Activated naive CD8-positive, alpha-beta T cell treated with anti-CD3 and anti-CD28 coated beads for 36 hours (primary cell): ENCODE results near the gene ELMO3. TPM values are rescaled to one million over a fixed set of nuclear protein-coding genes. Genes with fewer than 3 reads are reported as not detected.
A peak's percentile ranks its signal among the peaks of the same experiment; 100 is the strongest.

Experiments
- DNase-seq: peaks from one replicate; pipeline ENCODE4 v3.0.0; 2021
- H3K27ac Mint-ChIP-seq: one replicate; pipeline ENCODE4 v1.8.0; 2022; ENCODE audit warnings: mild to moderate bottlenecking, moderate library complexity, mixed read lengths
- H3K27me3 Mint-ChIP-seq: one replicate; pipeline ENCODE4 v1.8.0; 2022; ENCODE audit warnings: mild to moderate bottlenecking, mixed read lengths
- H3K36me3 Mint-ChIP-seq: one replicate; pipeline ENCODE4 v1.8.0; 2021; ENCODE audit warnings: mild to moderate bottlenecking, mixed read lengths
- H3K4me1 Mint-ChIP-seq: one replicate; pipeline ENCODE4 v1.8.0; 2021; ENCODE audit warnings: mixed read lengths
- H3K4me3 Mint-ChIP-seq: one replicate; pipeline ENCODE4 v1.8.0; 2022; ENCODE audit warnings: mild to moderate bottlenecking, moderate library complexity, mixed read lengths
- H3K9me3 Mint-ChIP-seq: one replicate; pipeline ENCODE4 v1.8.0; 2022; ENCODE audit warnings: mixed read lengths
- total RNA-seq, 2 experiments: library from RNA; stranded (reverse); gene quantifications; one replicate each; pipeline ENCODE4 v1.2.3, GENCODE V29; 2021

Gene ELMO3
- total RNA-seq, 2 experiments from 2014 or later = 4.3 to 4.5 TPM

DNA sequence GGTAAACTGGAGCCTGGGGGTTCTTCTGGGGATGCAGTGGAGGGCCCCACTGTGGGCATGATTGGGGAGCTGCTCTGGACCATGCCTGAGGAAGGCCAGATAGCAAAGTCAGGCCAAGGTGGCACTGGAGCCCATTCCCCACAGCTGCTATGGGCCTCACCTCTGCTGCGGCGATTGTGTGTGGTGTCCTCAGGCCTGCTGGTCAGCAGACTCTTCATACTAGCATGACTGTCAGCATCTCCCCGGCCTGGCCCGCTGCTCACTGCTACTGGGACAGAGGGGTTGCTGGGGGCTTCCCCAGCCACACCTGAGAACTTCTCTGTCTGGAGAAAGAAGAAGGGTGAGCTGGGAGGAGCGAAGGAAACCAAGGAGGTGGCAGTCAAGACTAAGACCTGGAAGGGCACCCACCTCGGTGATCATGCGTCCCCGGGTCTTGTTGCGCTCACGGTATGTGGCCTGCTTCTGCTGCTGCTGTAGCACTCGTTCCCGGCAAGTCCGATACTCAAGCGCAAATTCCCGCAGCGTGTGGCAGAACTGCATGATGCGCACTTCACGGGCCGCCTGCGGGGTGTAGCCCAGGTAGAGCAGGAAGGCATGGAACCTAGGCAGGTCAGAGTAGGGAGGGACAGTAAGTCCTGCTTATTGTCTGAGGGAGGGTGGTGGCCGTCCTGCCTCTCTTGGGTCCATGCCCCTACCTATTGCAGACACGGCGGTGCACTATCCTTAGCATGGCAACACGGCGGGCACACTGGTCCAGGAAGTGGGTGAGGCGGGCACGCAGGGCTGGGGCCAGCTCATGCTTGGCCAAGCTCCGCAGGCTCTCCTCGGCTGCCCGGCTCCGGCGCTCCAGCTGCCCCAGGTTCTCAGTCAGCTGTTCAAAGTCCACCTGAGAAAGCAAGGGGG lies 31.2 kb downstream of the ELMO3 start:
- no peaks in the 10 kb centered on the region for H3K9me3 Mint-ChIP-seq
- peaks cover 25% of the 10 kb centered on the region for H3K4me1 Mint-ChIP-seq
- no peak overlapping the region for H3K4me3 Mint-ChIP-seq
- DNase-seq = no peak
- H3K27me3 Mint-ChIP-seq = no peaks in the 10 kb centered on the region
- H3K27ac Mint-ChIP-seq = no peak overlapping the region
- H3K36me3 Mint-ChIP-seq = peaks cover 25% of the 10 kb centered on the region

DNA sequence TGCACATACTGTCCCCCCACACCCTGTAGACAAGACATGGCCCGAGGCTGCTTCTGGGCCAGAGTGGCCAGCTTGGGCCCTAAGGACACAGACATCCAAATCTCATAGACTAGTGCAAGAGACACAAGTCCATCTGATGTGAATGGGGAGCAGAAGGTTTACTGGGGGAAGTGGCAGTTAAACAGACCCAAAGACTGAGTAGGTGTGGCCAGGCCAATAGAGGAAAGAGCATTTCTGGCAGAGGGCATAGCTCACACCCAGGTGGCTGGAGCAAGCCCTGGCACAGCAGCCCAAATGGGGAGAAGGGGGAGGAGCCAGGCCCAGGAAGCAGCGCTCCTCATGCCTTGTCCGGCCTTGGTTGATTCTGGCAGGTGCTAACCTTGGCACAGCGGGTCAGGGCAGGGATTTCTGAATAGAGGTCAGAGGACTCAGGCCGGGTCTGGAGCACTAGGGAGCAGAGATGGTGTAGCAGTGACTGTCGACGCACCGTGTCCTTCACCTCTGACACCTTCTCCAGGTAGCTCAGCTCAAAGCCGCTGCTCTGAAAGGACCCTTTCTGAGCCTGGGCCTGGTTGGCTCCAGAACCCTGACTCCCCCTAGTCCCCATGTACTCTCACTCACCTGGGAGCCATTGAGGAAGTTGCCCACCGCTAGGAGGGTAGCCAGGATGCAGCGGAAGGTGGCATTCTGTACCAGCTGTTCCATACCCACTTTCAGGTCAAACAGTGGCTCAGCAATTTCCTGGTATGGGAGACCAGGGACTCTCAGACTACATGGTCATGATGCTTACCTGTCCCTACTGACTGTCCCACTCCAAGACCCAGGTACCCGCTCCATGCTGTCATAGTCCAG lies 32.1 kb downstream of the ELMO3 start:
- no peak for DNase-seq
- Mint-ChIP-seq H3K4me3 (no peak overlapping the region), H3K9me3 (no peaks in the 10 kb centered on the region), H3K36me3 (peaks cover 26% of the 10 kb centered on the region), H3K4me1 (peaks cover 18% of the 10 kb centered on the region), H3K27ac (no peak overlapping the region), H3K27me3 (no peaks in the 10 kb centered on the region)

- Mint-ChIP-seq H3K4me3 (no peak overlapping the region), H3K27me3 (no peaks in the 10 kb centered on the region), H3K9me3 (no peaks in the 10 kb centered on the region), H3K4me1 (peaks cover 8% of the 10 kb centered on the region), H3K27ac (no peak overlapping the region), H3K36me3 (peaks cover 34% of the 10 kb centered on the region)
- DNase-seq = no peak
These were observed 34.7 kb downstream of the ELMO3 start for GRCh38 chr16:67233596-67233995.

- H3K9me3 Mint-ChIP-seq = no peaks in the 10 kb centered on the region
- peaks cover 34% of the 10 kb centered on the region for H3K36me3 Mint-ChIP-seq
- H3K4me1 Mint-ChIP-seq = peaks cover 5% of the 10 kb centered on the region
- H3K4me3 Mint-ChIP-seq = no peak overlapping the region
- H3K27ac Mint-ChIP-seq = no peak overlapping the region
- no peaks in the 10 kb centered on the region for H3K27me3 Mint-ChIP-seq
- no peak for DNase-seq
These were observed 35.3 kb downstream of the ELMO3 start for GRCh38 chr16:67234180-67234597.

DNA sequence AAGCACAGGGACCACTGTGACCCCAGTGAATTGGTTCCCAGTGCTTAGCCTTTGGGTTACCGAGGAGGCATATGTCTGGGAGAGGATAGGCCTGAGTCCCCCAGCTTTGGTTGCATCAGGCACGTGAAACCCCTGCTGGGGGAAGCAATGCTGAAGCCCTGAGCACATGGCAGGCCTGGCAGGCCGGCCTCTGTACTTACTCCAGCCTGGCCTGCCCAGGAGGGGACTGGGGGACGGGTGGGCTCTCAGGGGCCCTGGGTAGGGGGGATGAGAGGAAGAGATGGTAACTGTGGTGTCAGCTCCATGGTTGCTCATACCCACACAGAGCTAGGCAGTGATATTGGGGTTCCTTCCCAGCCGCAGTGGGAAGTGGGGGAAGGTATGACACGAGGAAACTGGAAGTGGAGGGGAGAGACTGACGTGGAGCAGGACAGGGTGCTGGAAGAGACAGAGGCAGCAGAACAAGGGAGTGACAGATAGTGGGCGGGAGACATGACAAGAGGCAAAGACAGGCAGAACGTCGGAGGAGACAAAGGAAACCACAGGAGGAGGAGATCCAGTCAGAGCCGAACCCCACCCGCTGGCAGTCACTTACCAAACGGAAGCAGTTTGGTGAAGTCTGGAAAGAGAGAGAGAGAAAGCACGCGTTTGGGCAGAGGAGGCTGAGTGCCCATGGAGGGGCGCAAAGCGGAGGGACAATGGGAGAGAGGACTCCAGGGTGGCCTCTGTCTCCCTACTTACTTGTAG lies 37.1 kb downstream of the ELMO3 start:
- no peak for DNase-seq
- no peak overlapping the region for H3K4me3 Mint-ChIP-seq
- peaks cover 7% of the 10 kb centered on the region for H3K4me1 Mint-ChIP-seq
- no peaks in the 10 kb centered on the region for H3K9me3 Mint-ChIP-seq
- peak overlapping the region; percentile 43 for H3K27ac Mint-ChIP-seq
- peaks cover 28% of the 10 kb centered on the region for H3K36me3 Mint-ChIP-seq
- H3K27me3 Mint-ChIP-seq = no peaks in the 10 kb centered on the region

- DNase-seq = peak; percentile 86
- peaks cover 33% of the 10 kb centered on the region for H3K36me3 Mint-ChIP-seq
- no peaks in the 10 kb centered on the region for H3K27me3 Mint-ChIP-seq
- H3K4me1 Mint-ChIP-seq = peaks cover 13% of the 10 kb centered on the region
- no peaks in the 10 kb centered on the region for H3K9me3 Mint-ChIP-seq
- H3K4me3 Mint-ChIP-seq = no peak overlapping the region
- H3K27ac Mint-ChIP-seq = peak overlapping the region; percentile 43
These were observed 37.8 kb downstream of the ELMO3 start for GRCh38 chr16:67236563-67237395.

DNA sequence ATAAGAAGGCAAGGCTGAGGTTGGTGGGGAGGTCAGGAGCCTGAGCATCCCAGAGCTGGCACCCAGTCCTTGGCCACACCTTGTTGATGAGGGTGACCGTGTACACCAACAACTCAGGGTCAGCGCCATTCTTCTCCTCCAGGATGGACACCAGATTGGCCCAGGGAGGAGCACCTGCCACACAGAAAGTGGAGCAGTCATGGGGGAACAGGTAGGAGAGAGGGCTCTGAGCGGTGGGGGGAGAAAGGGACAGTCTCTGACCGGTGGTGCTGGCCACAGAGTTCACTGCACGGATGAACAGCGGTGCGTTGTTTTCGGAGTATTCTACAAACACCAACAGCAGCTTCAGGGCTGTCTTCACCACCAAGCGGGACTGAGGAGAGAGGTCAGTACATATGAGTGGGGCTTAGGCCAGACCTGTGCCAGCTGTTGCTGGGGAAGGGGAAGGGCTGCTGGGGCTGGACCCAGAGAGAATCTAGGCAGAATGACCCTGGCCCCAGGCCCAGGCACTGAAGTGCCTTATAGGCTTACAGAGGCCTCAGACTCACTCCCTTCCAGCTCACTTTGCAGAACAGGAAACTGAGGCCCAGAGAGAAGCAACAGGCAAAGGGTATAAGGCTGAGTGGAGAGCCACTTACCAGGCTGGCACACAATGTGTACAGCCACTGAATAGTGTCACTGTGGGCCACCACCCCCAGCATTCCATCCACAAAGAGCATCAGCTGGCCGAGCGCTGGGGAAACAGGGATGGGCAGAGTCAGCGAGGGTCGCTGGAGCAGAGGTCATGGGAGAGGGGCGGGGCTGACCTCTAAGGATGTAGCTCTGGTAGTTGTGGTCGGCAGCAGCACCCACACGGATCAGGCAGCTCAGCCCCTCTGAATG lies 38.7 kb downstream of the ELMO3 start:
- Mint-ChIP-seq H3K27ac (no peak overlapping the region), H3K4me3 (no peak overlapping the region), H3K4me1 (peaks cover 19% of the 10 kb centered on the region), H3K36me3 (peaks cover 30% of the 10 kb centered on the region), H3K27me3 (no peaks in the 10 kb centered on the region), H3K9me3 (no peaks in the 10 kb centered on the region)
- DNase-seq = no peak

GRCh38 chr16:67238278-67238575 lies 39.3 kb downstream of the ELMO3 start:
- Mint-ChIP-seq H3K27me3 (no peaks in the 10 kb centered on the region), H3K4me1 (peaks cover 19% of the 10 kb centered on the region), H3K9me3 (no peaks in the 10 kb centered on the region), H3K27ac (no peak overlapping the region), H3K4me3 (no peak overlapping the region), H3K36me3 (peaks cover 28% of the 10 kb centered on the region)
- no peak for DNase-seq

- Mint-ChIP-seq H3K27me3 (no peaks in the 10 kb centered on the region), H3K36me3 (peaks cover 26% of the 10 kb centered on the region), H3K4me1 (peaks cover 25% of the 10 kb centered on the region), H3K9me3 (no peaks in the 10 kb centered on the region), H3K27ac (no peak overlapping the region), H3K4me3 (no peak overlapping the region)
- no peak for DNase-seq
These were observed 40.0 kb downstream of the ELMO3 start for GRCh38 chr16:67238806-67239470.

DNA sequence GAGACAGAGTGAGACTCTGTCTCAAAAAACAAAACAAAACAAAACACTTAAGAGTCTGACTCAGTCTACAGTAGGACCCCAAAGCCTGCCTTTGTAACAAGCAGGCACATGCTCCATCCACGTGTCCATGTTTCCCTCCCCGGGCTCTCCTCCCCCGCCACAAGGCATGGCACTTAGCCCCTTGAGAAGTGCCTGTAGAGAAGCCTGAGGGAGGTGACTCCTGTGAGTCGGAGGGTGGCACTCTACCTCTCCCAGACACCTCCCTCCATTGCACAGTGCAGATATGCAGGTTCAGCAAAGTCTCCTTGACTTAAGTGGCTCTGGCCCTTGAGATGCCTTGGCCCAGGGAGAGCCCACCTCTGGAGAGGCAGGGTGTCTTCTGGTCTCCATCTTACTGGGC lies 41.6 kb downstream of the ELMO3 start:
- H3K4me1 Mint-ChIP-seq = peaks cover 39% of the 10 kb centered on the region
- DNase-seq = no peak
- peaks cover 26% of the 10 kb centered on the region for H3K36me3 Mint-ChIP-seq
- no peaks in the 10 kb centered on the region for H3K9me3 Mint-ChIP-seq
- H3K4me3 Mint-ChIP-seq = no peak overlapping the region
- no peaks in the 10 kb centered on the region for H3K27me3 Mint-ChIP-seq
- no peak overlapping the region for H3K27ac Mint-ChIP-seq

DNA sequence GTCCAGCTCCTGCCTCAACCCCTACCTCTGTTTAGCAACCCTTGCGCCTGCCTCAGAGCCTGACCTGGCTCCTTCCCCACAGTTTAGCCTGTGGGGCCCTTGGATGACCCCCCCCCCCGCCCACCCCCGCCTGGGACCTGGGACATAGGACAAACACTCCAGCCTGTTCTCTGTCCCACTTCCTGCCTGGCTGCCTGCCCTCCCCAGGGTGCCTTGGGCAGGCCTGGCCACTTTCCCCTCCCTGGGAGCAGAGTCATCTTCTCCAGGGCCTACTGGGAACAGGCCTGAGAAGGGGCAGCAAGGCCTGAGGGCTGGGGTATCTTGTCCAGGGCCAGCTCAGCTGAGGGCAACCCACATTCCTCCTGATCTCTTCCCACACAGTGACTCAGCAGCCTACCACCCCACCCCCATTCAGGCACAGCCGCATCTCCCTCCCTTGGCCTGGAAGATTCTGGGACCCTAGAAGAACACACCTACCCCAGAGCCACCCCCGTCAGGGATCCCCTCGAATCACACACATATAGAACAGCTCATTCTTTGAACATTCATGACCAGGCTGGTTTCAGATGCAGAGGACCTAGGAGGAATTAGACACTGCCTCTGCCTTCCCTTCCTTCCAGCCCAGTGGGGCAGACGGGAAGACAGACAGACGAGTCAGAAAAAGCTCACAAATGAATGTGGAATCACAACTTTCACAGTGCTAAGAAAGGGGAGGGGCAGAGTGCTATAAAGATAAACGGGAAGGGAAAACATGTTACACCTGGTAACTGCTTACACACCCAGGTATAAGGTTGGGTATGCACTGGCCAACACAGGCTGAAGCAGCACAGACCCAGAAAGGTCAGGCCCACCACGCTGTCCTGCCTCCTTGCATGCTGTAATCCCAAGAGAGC lies 42.3 kb downstream of the ELMO3 start:
- peaks cover 23% of the 10 kb centered on the region for H3K36me3 Mint-ChIP-seq
- peaks cover 39% of the 10 kb centered on the region for H3K4me1 Mint-ChIP-seq
- no peaks in the 10 kb centered on the region for H3K27me3 Mint-ChIP-seq

GRCh38 chr16:67242138-67242730 lies 43.3 kb downstream of the ELMO3 start:
- peaks cover 38% of the 10 kb centered on the region for H3K4me1 Mint-ChIP-seq

More for the DNA sequence above, 42.3 kb downstream of the ELMO3 start:
- Mint-ChIP-seq H3K9me3 (no peaks in the 10 kb centered on the region), H3K4me3 (no peak overlapping the region), H3K27ac (peak overlapping the region; percentile 75)
- DNase-seq = no peak

More at GRCh38 chr16:67242138-67242730, 43.3 kb downstream of the ELMO3 start:
- no peak for DNase-seq
- Mint-ChIP-seq H3K4me3 (no peak overlapping the region), H3K27ac (peak overlapping the region; percentile 65), H3K36me3 (peaks cover 16% of the 10 kb centered on the region), H3K9me3 (no peaks in the 10 kb centered on the region), H3K27me3 (no peaks in the 10 kb centered on the region)
